ENCODE measurements around the gene SKIL. TPM values are rescaled to one million over a fixed set of nuclear protein-coding genes. Genes with fewer than 3 reads are reported as not detected.

The SKIL gene
- total RNA-seq, 1 experiment from 2014 or later: 15.1 TPM

DNA sequence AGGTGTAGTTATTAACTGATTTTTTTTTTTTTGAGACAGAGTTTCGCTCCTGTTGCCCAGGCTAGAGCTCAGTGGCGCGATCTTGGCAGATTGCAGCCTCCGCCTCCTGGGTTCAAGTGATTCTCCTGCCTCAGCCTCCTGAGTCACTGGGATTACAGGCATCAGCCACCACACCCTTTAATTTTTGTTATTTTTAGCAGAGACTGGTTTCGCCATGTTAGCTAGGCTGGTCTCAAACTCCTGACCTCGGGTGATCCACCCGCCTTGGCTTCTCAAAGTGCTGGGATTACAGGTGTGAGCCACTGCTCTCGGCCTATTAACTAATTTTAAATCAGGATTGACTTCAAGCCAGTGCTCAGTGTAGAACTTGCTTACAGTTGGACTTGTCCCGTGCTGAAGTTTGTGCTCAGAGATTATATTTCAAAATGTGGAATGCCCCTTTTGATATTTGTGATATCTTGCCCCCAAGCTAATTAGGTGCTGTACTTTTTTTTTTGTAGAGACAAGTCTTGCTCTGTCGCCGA is 6.0 kb downstream of the SKIL start:
- Histone ChIP-seq H3K27me3 (ENCODE audit: insufficient read depth, low read length) (no peaks in the 10 kb centered on the region), H3K4me2 (ENCODE audit: low read length) (peak overlapping the region; percentile 3; the same call in 1 of the 2 replicates), H3K9me3 (ENCODE audit: control insufficient read depth in 1 of 2, insufficient read depth in 1 of 2, low read depth in 1 of 2, low read length in 2 of 2) (no peaks in the 10 kb centered on the region), H3K9ac (ENCODE audit: low read length) (no peak overlapping the region), H3K9me2 (ENCODE audit: insufficient read depth) (no peaks in the 10 kb centered on the region), H3K4me1 (ENCODE audit: control insufficient read depth in 1 of 2, insufficient read depth in 2 of 2, low read length in 2 of 2) (peaks cover 4 to 14% of the 10 kb centered on the region in 2 experiments), H2AFZ (ENCODE audit: low read depth, low read length, poor library complexity, severe bottlenecking) (no peak overlapping the region), H3K4me3 (replicated peaks in 1 of 2; ENCODE audit: low read depth in 1 of 2, low read length in 2 of 2) (no peak overlapping the region), H4K20me1 (ENCODE audit: insufficient read depth) (no peaks in the 10 kb centered on the region), H3K79me2 (ENCODE audit: insufficient read depth, low read length) (no peaks in the 10 kb centered on the region), H3K36me3 (ENCODE audit: control insufficient read depth in 1 of 2, insufficient read depth in 2 of 2, low read length in 2 of 2) (no peaks in the 10 kb centered on the region), H3K27ac (ENCODE audit: low read depth, low read length) (no peak overlapping the region)
- RAD21 ChIA-PET (ENCODE audit: low non-redundant PET in 1 of 2, low total read pairs in 2 of 2, uncharacterized antibody in 2 of 2, unreplicated experiment in 2 of 2): no interaction called here
- intact Hi-C loops (cut with micrococcal nuclease): no loop called here
- ATAC-seq (no peak), DNase-seq (ENCODE audit: low read depth, low spot score) (no peak)
- TF ChIP-seq, protein P1, sequence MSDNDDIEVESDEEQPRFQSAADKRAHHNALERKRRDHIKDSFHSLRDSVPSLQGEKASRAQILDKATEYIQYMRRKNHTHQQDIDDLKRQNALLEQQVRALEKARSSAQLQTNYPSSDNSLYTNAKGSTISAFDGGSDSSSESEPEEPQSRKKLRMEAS (IDR thresholded peaks at IDR 0.05): 0 out of 2 replicates have a peak, but pooled peaks have one; percentile 13
- no peak for TF ChIP-seq CTCF (IDR thresholded peaks at IDR 0.05 in 2 of 3, conservative IDR thresholded peaks at IDR 0.05 in 1 of 3; ENCODE audit: borderline replicate concordance in 1 of 3, insufficient read depth in 1 of 3, low read depth in 2 of 3, low read length in 2 of 3)
- CTCF ChIA-PET: no interaction called here
- POLR2A ChIA-PET: no interaction called here
- no TSS peak for BruUV-seq (replicated peaks)

- DNase-seq (ENCODE audit: low read depth, low spot score): no peak
- Histone ChIP-seq H3K79me2 (ENCODE audit: insufficient read depth, low read length) (no peaks in the 10 kb centered on the region; the same call in 1 of the 2 replicates), H3K27ac (ENCODE audit: low read depth, low read length) (no peak overlapping the region), H4K20me1 (ENCODE audit: insufficient read depth) (no peaks in the 10 kb centered on the region), H2AFZ (ENCODE audit: low read depth, low read length, poor library complexity, severe bottlenecking) (no peak overlapping the region), H3K27me3 (ENCODE audit: insufficient read depth, low read length) (no peaks in the 10 kb centered on the region), H3K4me1 (ENCODE audit: control insufficient read depth in 1 of 2, insufficient read depth in 2 of 2, low read length in 2 of 2) (peaks cover 2 to 9% of the 10 kb centered on the region in 2 experiments; a peak in 2 of 4 replicates), H3K4me2 (ENCODE audit: low read length) (no peak overlapping the region), H3K9me3 (ENCODE audit: control insufficient read depth in 1 of 2, insufficient read depth in 1 of 2, low read depth in 1 of 2, low read length in 2 of 2) (no peaks in the 10 kb centered on the region), H3K9me2 (ENCODE audit: insufficient read depth) (no peaks in the 10 kb centered on the region), H3K9ac (ENCODE audit: low read length) (no peak overlapping the region), H3K36me3 (ENCODE audit: control insufficient read depth in 1 of 2, insufficient read depth in 2 of 2, low read length in 2 of 2) (no peaks in the 10 kb centered on the region), H3K4me3 (replicated peaks in 1 of 2; ENCODE audit: low read depth in 1 of 2, low read length in 2 of 2) (no peak overlapping the region)
- no peak for ATAC-seq
- RAD21 ChIA-PET (ENCODE audit: low non-redundant PET in 1 of 2, low total read pairs in 2 of 2, uncharacterized antibody in 2 of 2, unreplicated experiment in 2 of 2): no interaction called here
- TF ChIP-seq, protein P1 (IDR thresholded peaks at IDR 0.05): no peak
- TF ChIP-seq SP1 (IDR thresholded peaks at IDR 0.05; ENCODE audit: low read depth): no peak
- TF ChIP-seq, protein P2, sequence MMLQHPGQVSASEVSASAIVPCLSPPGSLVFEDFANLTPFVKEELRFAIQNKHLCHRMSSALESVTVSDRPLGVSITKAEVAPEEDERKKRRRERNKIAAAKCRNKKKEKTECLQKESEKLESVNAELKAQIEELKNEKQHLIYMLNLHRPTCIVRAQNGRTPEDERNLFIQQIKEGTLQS (IDR thresholded peaks at IDR 0.05): no peak
- no peak for TF ChIP-seq FOSL1 (IDR thresholded peaks at IDR 0.05; ENCODE audit: low read depth)
- TF ChIP-seq CTCF (IDR thresholded peaks at IDR 0.05 in 2 of 3, conservative IDR thresholded peaks at IDR 0.05 in 1 of 3; ENCODE audit: borderline replicate concordance in 1 of 3, insufficient read depth in 1 of 3, low read depth in 2 of 3, low read length in 2 of 3): no peak
- no peak for TF ChIP-seq CEBPB (IDR thresholded peaks at IDR 0.05; ENCODE audit: low read depth)
- no peak for TF ChIP-seq REST (IDR thresholded peaks at IDR 0.05; ENCODE audit: low read depth)
- no peak for TF ChIP-seq RAD21 (IDR thresholded peaks at IDR 0.05; ENCODE audit: low read depth)
- no peak for TF ChIP-seq JUND (IDR thresholded peaks at IDR 0.05)
- no peak for TF ChIP-seq POLR2A (IDR thresholded peaks at IDR 0.05; ENCODE audit: borderline replicate concordance, extremely low read depth, insufficient read depth, insufficient read length)
- TF ChIP-seq POLR2AphosphoS5 (IDR thresholded peaks at IDR 0.05; ENCODE audit: low read depth, low read length): no peak
- CTCF ChIA-PET: no interaction called here
- no TSS peak for BruUV-seq (replicated peaks)
- intact Hi-C loops (cut with micrococcal nuclease): no loop called here
- POLR2A ChIA-PET: no interaction called here
Observed at GRCh38 chr3:170364965-170365364, 7.5 kb downstream of the SKIL start.
